Effector memory CD8-positive, alpha-beta T cell (primary cell): ENCODE results near the gene ADCYAP1.

Experiments
- ATAC-seq: fragments of 150-1000 bp; cut with Tn5 transposase; replicated peaks from 2 replicates; pipeline ENCODE4 v1.10.0; 2021; ENCODE audit warnings: mild to moderate bottlenecking, moderate library complexity
- DNase-seq, 3 experiments: peaks; one replicate each; pipeline ENCODE4 v3.0.0; 2021
- H3K27ac Mint-ChIP-seq, 2 donors: one replicate each; pipeline ENCODE4 v1.8.0; 2022; ENCODE audit warnings: mild to moderate bottlenecking in 2 of 2, mixed read lengths in 2 of 2, moderate library complexity in 2 of 2
- H3K27me3 Mint-ChIP-seq, 2 donors: one replicate each; pipeline ENCODE4 v1.8.0; 2022; ENCODE audit warnings: mixed read lengths in 2 of 2
- H3K36me3 Mint-ChIP-seq: one replicate; pipeline ENCODE4 v1.8.0; 2022; ENCODE audit warnings: mild to moderate bottlenecking, moderate library complexity, mixed read lengths; ENCODE audit not compliant: insufficient read depth
- H3K4me1 Mint-ChIP-seq, 2 donors: one replicate each; pipeline ENCODE4 v1.8.0; 2022; ENCODE audit warnings: low read depth in 2 of 2, mixed read lengths in 2 of 2
- H3K4me3 Mint-ChIP-seq, 2 donors: one replicate each; pipeline ENCODE4 v1.8.0; 2022; ENCODE audit warnings: mild to moderate bottlenecking in 2 of 2, mixed read lengths in 2 of 2, moderate library complexity in 2 of 2
- H3K9me3 Mint-ChIP-seq, 2 donors: one replicate each; pipeline ENCODE4 v1.8.0; 2022; ENCODE audit warnings: mixed read lengths in 2 of 2

The ADCYAP1 gene

GRCh38 chr18:957829-958228 is 53.2 kb downstream of the ADCYAP1 start:
- Mint-ChIP-seq H3K9me3 (no peaks in the 10 kb centered on the region), H3K27me3 (peaks cover 28 to 35% of the 10 kb centered on the region in 2 donors), H3K36me3 (no peaks in the 10 kb centered on the region), H3K4me1 (peaks cover 1 to 5% of the 10 kb centered on the region in 2 donors), H3K27ac (no peak overlapping the region), H3K4me3 (no peak overlapping the region)
- DNase-seq, result no peak
- no peak for ATAC-seq

- ATAC-seq (no peak), DNase-seq (no peak)
- H3K9me3 Mint-ChIP-seq, result no peaks in the 10 kb centered on the region
- peaks cover 40 to 43% of the 10 kb centered on the region in 2 donors for H3K27me3 Mint-ChIP-seq
- H3K36me3 Mint-ChIP-seq, result no peaks in the 10 kb centered on the region
- H3K4me1 Mint-ChIP-seq, result peaks cover 1 to 5% of the 10 kb centered on the region in 2 donors
- H3K27ac Mint-ChIP-seq, result no peak overlapping the region
- H3K4me3 Mint-ChIP-seq, result no peak overlapping the region
Measured at GRCh38 chr18:959854-960253, 55.2 kb downstream of the ADCYAP1 start.
